H1 (cell line): ENCODE results near the gene ACER3. TPM values are rescaled to one million over a fixed set of nuclear protein-coding genes. Genes with fewer than 3 reads are reported as not detected.

Source experiments
- CBX5 ChIP-seq: fragments of 300-800, 300-1000 bp; sonication (generic); IDR thresholded peaks from 2 replicates; pipeline ENCODE4 v1.7.1; 2016; ENCODE audit warnings: antibody characterized with exemption, low read length, low read depth
- HDAC2 ChIP-seq, 2 experiments: fragments of 300-600 bp in 1 of 2; sonication (generic) in 1 of 2; IDR thresholded peaks; 2 replicates each; pipeline ENCODE4 v1.6.1; 2011 to 2012; ENCODE audit warnings: low read depth in 2 of 2, low read length in 2 of 2, mild to moderate bottlenecking in 2 of 2, moderate library complexity in 2 of 2, borderline replicate concordance in 1 of 2, inconsistent platforms in 1 of 2
- KDM1A ChIP-seq: fragments of 200-600, 300-600 bp; sonication (generic); IDR thresholded peaks from 2 replicates; pipeline ENCODE4 v1.7.1; 2016; ENCODE audit warnings: mild to moderate bottlenecking, low read length, borderline replicate concordance
- PHF8 ChIP-seq: fragments of 200-600 bp; sonication (generic); conservative IDR thresholded peaks from 2 replicates; pipeline ENCODE4 v1.7.1; 2012; ENCODE audit warnings: low read depth, mild to moderate bottlenecking, inconsistent platforms, low read length, moderate library complexity
- POLR2A ChIP-seq, 2 experiments: IDR thresholded peaks; 1 replicate in 1 of 2; 2 replicates in 1 of 2; pipeline ENCODE4 v1.6.1; 2011; ENCODE audit warnings: low read depth in 2 of 2, low read length in 2 of 2, mild to moderate bottlenecking in 2 of 2; ENCODE audit errors: control extremely low read depth in 1 of 2
- SAP30 ChIP-seq: fragments of 300-600 bp; sonication (generic); IDR thresholded peaks from 2 replicates; pipeline ENCODE4 v1.7.1; 2012; ENCODE audit warnings: low read length, moderate library complexity, mild to moderate bottlenecking, inconsistent platforms; ENCODE audit not compliant: insufficient read depth, insufficient replicate concordance
- polyA plus RNA-seq, 7 experiments: library from polyadenylated mRNA; depleted of rRNA in 3 of 7; stranded (reverse) in 5 of 7; unstranded in 2 of 7; fragments of >200 nt in 5 of 7; fragments of 200-250 nt in 2 of 7; gene quantifications; 1 replicate in 5 of 7; 2 replicates in 1 of 7; 4 replicates in 1 of 7; pipeline versions ENCODE4 v1.2.1 to v1.2.3, GENCODE V29; 2011 to 2013; ENCODE audit warnings: missing spikeins in 2 of 7, mixed read lengths in 2 of 7
- total RNA-seq: library from RNA; stranded (reverse); fragmentation: NEBNext Ultra II Directional; extraction: Animal tissue kit (Norgen Biotek cat#: 25700); gene quantifications from 2 replicates; pipeline ENCODE4 v1.2.1, GENCODE V29; 2021

Gene ACER3
- total and polyA plus RNA-seq, 2 of the 8 experiments (the other 6 are each of a cell fraction or from before 2014, with no cell fraction given) = 5.7 to 16.2 TPM

- TF ChIP-seq POLR2A (IDR thresholded peaks at IDR 0.05; ENCODE audit: control extremely low read depth in 1 of 2, low read depth in 2 of 2, low read length in 2 of 2) (no peak), HDAC2 (IDR thresholded peaks at IDR 0.05; ENCODE audit: borderline replicate concordance in 1 of 2, low read depth in 2 of 2, low read length in 2 of 2) (no peak), KDM1A (no peak), CBX5 (no peak), SAP30 (no peak), PHF8 (no peak)
Measured at GRCh38 chr11:76891793-76892192, 31.1 kb downstream of the ACER3 start (continued).
